Measurements from ENCODE around the gene PTPRN2.
"Not testable (repeated sequence)": the region's sequence is repeated elsewhere in the genome, so short reads cannot be mapped to it uniquely, and the experiment has no call there.

Gene PTPRN2

DNA sequence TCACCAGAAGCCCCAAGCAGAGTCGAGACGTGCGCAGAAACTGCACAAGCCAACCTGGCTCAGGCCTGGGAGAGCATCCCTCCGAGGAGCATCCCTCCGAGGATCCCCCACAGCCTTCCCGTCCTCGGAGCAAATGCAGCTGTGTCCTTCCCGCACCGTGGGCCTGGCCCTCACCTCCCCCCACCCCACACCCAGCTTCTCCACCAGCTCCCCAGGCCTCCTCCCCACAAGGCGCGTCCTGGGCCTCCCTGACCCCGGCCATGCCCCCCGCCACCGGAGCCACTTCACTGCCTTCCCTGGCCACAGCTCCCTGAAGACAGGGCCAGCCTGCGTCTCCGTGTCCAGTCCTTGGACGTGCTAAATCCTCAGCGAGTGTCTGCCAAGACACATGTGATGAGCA lies 60.6 kb downstream of the PTPRN2 start:
- TF ChIP-seq, protein P1, sequence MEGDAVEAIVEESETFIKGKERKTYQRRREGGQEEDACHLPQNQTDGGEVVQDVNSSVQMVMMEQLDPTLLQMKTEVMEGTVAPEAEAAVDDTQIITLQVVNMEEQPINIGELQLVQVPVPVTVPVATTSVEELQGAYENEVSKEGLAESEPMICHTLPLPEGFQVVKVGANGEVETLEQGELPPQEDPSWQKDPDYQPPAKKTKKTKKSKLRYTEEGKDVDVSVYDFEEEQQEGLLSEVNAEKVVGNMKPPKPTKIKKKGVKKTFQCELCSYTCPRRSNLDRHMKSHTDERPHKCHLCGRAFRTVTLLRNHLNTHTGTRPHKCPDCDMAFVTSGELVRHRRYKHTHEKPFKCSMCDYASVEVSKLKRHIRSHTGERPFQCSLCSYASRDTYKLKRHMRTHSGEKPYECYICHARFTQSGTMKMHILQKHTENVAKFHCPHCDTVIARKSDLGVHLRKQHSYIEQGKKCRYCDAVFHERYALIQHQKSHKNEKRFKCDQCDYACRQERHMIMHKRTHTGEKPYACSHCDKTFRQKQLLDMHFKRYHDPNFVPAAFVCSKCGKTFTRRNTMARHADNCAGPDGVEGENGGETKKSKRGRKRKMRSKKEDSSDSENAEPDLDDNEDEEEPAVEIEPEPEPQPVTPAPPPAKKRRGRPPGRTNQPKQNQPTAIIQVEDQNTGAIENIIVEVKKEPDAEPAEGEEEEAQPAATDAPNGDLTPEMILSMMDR (IDR thresholded peaks at IDR 0.05; ENCODE audit: borderline replicate concordance, insufficient read depth, low read depth, low read length): no peak
- H3K4me3 ChIP-seq (ENCODE audit: low read depth, low read length): no peak overlapping the region

- TF ChIP-seq, protein P1 (IDR thresholded peaks at IDR 0.05; ENCODE audit: borderline replicate concordance, insufficient read depth, low read depth, low read length): no peak
- no peak overlapping the region for H3K4me3 ChIP-seq (ENCODE audit: low read depth, low read length)
Observed at GRCh38 chr7:158526531-158526930, 61.1 kb downstream of the PTPRN2 start.

DNA sequence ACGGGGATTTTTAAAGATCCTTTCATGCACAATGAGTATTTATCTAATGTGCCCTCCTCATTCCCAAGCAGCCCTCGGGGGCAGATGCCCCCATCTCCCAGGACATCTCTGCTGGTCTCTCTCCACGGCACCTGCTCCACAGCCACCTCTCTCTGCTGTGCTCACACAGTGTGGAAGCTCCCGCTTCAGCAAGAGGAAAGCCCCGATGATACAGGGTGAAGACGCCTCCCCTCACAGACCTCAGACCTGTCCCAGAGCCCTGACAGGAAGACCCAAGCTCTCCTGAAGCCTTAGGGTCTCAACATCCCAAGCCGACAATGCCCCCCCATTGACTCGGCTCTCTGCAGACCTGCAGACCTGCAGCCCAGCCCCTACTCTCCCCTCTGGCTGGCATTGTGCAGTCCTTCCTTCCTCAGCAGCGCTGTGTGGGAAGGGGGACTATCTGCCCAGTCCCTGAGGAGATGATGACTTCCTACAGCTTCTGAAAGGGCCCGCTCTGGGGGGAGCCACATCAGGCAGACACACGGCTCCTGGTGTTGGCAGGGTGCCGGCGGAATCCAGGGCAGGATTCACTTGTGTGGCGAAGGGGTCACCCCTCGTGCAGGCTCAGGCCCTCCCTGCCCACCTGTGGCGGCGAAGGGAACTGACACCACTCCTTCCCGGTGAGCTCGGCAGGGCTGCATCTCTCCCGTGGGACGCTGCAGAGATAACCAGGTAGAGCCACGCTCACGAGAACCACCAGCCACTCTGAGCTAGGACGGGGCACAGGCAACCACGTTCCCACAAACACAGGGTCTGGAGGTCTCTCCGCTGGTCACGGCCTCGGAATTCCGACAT lies 61.8 kb downstream of the PTPRN2 start:
- no peak overlapping the region for H3K4me3 ChIP-seq (ENCODE audit: low read depth, low read length)
- TF ChIP-seq, protein P1 (IDR thresholded peaks at IDR 0.05; ENCODE audit: borderline replicate concordance, insufficient read depth, low read depth, low read length): no peak

- no peak overlapping the region for H3K4me3 ChIP-seq (ENCODE audit: low read depth, low read length)
- TF ChIP-seq, protein P1 (IDR thresholded peaks at IDR 0.05; ENCODE audit: borderline replicate concordance, insufficient read depth, low read depth, low read length): no peak
Observed at GRCh38 chr7:158524749-158525635, 62.6 kb downstream of the PTPRN2 start.

DNA sequence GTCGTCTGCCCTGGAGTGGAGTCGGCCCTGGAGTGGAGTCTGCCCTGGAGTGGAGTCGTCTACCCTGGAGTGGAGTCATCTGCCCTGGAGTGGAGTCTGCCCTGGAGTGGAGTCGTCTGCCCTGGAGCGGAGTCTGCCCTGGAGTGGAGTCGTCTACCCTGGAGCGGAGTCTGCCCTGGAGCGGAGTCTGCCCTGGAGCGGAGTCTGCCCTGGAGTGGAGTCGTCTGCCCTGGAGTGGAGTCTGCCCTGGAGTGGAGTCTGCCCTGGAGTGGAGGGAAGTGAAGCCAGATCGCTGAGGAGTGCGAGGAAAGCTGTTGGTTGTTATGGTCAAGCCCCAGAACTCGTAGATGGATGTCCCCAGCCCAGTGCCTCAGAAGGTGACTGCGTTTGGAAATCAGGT lies 63.3 kb downstream of the PTPRN2 start:
- not testable (repeated sequence) for H3K4me3 ChIP-seq (ENCODE audit: low read depth, low read length)

DNA sequence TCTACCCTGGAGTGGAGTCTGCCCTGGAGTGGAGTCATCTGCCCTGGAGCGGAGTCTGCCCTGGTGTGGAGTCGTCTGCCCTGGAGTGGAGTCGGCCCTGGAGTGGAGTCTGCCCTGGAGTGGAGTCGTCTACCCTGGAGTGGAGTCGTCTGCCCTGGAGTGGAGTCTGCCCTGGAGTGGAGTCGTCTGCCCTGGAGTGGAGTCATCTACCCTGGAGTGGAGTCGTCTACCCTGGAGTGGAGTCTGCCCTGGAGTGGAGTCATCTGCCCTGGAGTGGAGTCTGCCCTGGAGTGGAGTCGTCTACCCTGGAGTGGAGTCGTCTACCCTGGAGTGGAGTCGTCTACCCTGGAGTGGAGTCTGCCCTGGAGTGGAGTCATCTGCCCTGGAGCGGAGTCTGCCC lies 63.7 kb downstream of the PTPRN2 start:
- H3K4me3 ChIP-seq (ENCODE audit: low read depth, low read length): not testable (repeated sequence)

GRCh38 chr7:158523165-158523856 lies 64.3 kb downstream of the PTPRN2 start:
- H3K4me3 ChIP-seq (ENCODE audit: low read depth, low read length): not testable (repeated sequence)

GRCh38 chr7:158521795-158522194 lies 65.8 kb downstream of the PTPRN2 start:
- not testable (repeated sequence) for H3K4me3 ChIP-seq (ENCODE audit: low read depth, low read length)

GRCh38 chr7:158520825-158521224 lies 66.8 kb downstream of the PTPRN2 start:
- no peak overlapping the region for H3K4me3 ChIP-seq (ENCODE audit: low read depth, low read length)
- TF ChIP-seq, protein P1 (IDR thresholded peaks at IDR 0.05; ENCODE audit: borderline replicate concordance, insufficient read depth, low read depth, low read length): no peak
